GM06990 (cell line): ENCODE data around the gene EIF4G2.

Experiments used
- DNase-seq: peaks from one replicate; pipeline ENCODE4 v3.0.0-alpha.2; 2011; ENCODE audit not compliant: insufficient read length; ENCODE audit errors: extremely low read depth
- H3K27me3 ChIP-seq: replicated peaks from 2 replicates; pipeline ENCODE4 v1.6.0; 2011; ENCODE audit warnings: low read length; ENCODE audit not compliant: control insufficient read depth, insufficient read depth
- H3K36me3 ChIP-seq: 2 replicates; pipeline ENCODE4 v1.5.1; 2011; ENCODE audit warnings: low read length; ENCODE audit not compliant: control insufficient read depth, insufficient read depth
- H3K4me3 ChIP-seq: replicated peaks from 2 replicates; pipeline ENCODE4 v1.5.1; 2011; ENCODE audit warnings: low read depth, mild to moderate bottlenecking, control low read depth, low read length
- CTCF ChIP-seq: IDR thresholded peaks from 2 replicates; pipeline ENCODE4 v1.5.1; 2011; ENCODE audit warnings: low read length, control low read depth, mild to moderate bottlenecking, inconsistent platforms; ENCODE audit not compliant: insufficient read depth, poor library complexity, severe bottlenecking

Gene EIF4G2

GRCh38 chr11:10792385-10793068 is 16.2 kb downstream of the EIF4G2 start:
- DNase-seq = peak; percentile 79
- peak; percentile 98 for TF ChIP-seq CTCF
- Histone ChIP-seq H3K36me3 (peaks cover 5% of the 10 kb centered on the region), H3K4me3 (no peak overlapping the region), H3K27me3 (no peaks in the 10 kb centered on the region)

- no peak for TF ChIP-seq CTCF
- Histone ChIP-seq H3K36me3 (no peaks in the 10 kb centered on the region), H3K4me3 (no peak overlapping the region), H3K27me3 (no peaks in the 10 kb centered on the region)
- no peak for DNase-seq
Observed at GRCh38 chr11:10786451-10786850, 22.3 kb downstream of the EIF4G2 start.

- no peak for DNase-seq
- H3K27me3 ChIP-seq = no peaks in the 10 kb centered on the region
- TF ChIP-seq CTCF = no peak
- H3K4me3 ChIP-seq = no peak overlapping the region
- no peaks in the 10 kb centered on the region for H3K36me3 ChIP-seq
Observed at GRCh38 chr11:10785146-10785474, 23.6 kb downstream of the EIF4G2 start.

GRCh38 chr11:10784232-10785145 is 24.2 kb downstream of the EIF4G2 start:
- Histone ChIP-seq H3K27me3 (no peaks in the 10 kb centered on the region), H3K36me3 (no peaks in the 10 kb centered on the region; the same call in 1 of the 2 replicates), H3K4me3 (no peak overlapping the region)
- DNase-seq = no peak
- no peak for TF ChIP-seq CTCF

- DNase-seq = no peak
- Histone ChIP-seq H3K4me3 (no peak overlapping the region), H3K27me3 (no peaks in the 10 kb centered on the region), H3K36me3 (peaks cover 10% of the 10 kb centered on the region)
- no peak for TF ChIP-seq CTCF
Observed at GRCh38 chr11:10780040-10780439, 28.7 kb downstream of the EIF4G2 start.
